ENCODE data around the gene ZNF337. TPM values are rescaled to one million over a fixed set of nuclear protein-coding genes. Genes with fewer than 3 reads are reported as not detected.

The ZNF337 gene
- total RNA-seq, 1 experiment from 2014 or later: 10.3 TPM

DNA sequence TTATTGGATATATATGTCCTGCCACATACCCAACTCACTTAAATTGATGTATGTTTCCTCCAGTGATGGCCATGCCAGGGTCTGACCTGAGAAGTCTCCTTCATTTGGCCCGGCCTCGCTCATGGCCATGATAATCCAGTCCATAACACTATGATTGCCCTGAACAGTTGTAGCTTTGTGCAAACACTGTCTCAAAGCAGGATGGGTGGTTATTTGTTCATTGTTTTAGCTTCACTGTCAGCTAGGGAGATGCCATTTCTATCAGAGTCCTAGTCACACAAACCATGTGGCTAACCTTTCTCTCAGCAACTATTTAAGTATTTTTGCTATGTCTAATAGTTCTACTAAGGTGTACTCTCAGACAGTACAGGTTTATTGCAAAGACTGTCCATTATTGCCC, 47.6 kb upstream of the ZNF337 start:
- Histone ChIP-seq H4K5ac (ENCODE audit: insufficient read length, low read depth, low read length) (no peak overlapping the region), H2BK15ac (ENCODE audit: low read depth, low read length) (no peak overlapping the region), H3K56ac (ENCODE audit: insufficient read length, low read depth, low read length) (no peak overlapping the region), H3K79me2 (ENCODE audit: insufficient read depth, low read length) (no peaks in the 10 kb centered on the region), H2BK120ac (ENCODE audit: low read depth, low read length, poor library complexity, severe bottlenecking) (no peak overlapping the region), H3K14ac (ENCODE audit: insufficient read depth, low read length) (no peak overlapping the region), H4K20me1 (ENCODE audit: control insufficient read depth, insufficient read depth, insufficient read length) (no peaks in the 10 kb centered on the region), H3K4ac (ENCODE audit: low read depth, low read length) (no peak overlapping the region), H2BK12ac (ENCODE audit: insufficient read length, low read depth, low read length) (no peak overlapping the region), H3K4me2 (ENCODE audit: insufficient read depth, insufficient read length, low read length) (no peak overlapping the region), H3K79me1 (ENCODE audit: insufficient read depth, low read depth, low read length, poor library complexity, severe bottlenecking) (no peaks in the 10 kb centered on the region), H3K18ac (ENCODE audit: insufficient read length, low read depth, low read length) (no peak overlapping the region), H3K27me3 (ENCODE audit: insufficient read depth, low read length) (no peaks in the 10 kb centered on the region), H2BK5ac (ENCODE audit: insufficient read length, low read length) (no peak overlapping the region), H3K9ac (ENCODE audit: extremely low read depth, insufficient read length, low read length) (no peak overlapping the region), H4K8ac (replicated peaks; ENCODE audit: insufficient read length, low read depth, low read length) (no peak overlapping the region), H3K23ac (ENCODE audit: insufficient read length, low read depth, low read length) (no peak overlapping the region), H3K9me3 (ENCODE audit: control insufficient read depth, low read depth, low read length) (no peaks in the 10 kb centered on the region), H3K4me1 (ENCODE audit: insufficient read depth, low read length) (no peaks in the 10 kb centered on the region), H2AFZ (ENCODE audit: low read length) (no peak overlapping the region), H3K27ac (ENCODE audit: insufficient read length, low read depth, low read length) (no peak overlapping the region), H4K91ac (ENCODE audit: insufficient read length, low read depth, low read length) (no peak overlapping the region), H2AK5ac (ENCODE audit: insufficient read length, low read length) (no peak overlapping the region), H2BK20ac (ENCODE audit: low read depth, low read length, poor library complexity, severe bottlenecking) (no peak overlapping the region), H3T11ph (ENCODE audit: low read length) (no peak overlapping the region), H3K23me2 (ENCODE audit: insufficient read length, low read depth, low read length, poor library complexity, severe bottlenecking) (no peaks in the 10 kb centered on the region)
- H3K27ac Mint-ChIP-seq: no peak overlapping the region
- no peaks in the 10 kb centered on the region for H3K36me3 Mint-ChIP-seq (ENCODE audit: insufficient read depth in 1 of 3, low read depth in 3 of 3)
- TF ChIP-seq, protein P1, sequence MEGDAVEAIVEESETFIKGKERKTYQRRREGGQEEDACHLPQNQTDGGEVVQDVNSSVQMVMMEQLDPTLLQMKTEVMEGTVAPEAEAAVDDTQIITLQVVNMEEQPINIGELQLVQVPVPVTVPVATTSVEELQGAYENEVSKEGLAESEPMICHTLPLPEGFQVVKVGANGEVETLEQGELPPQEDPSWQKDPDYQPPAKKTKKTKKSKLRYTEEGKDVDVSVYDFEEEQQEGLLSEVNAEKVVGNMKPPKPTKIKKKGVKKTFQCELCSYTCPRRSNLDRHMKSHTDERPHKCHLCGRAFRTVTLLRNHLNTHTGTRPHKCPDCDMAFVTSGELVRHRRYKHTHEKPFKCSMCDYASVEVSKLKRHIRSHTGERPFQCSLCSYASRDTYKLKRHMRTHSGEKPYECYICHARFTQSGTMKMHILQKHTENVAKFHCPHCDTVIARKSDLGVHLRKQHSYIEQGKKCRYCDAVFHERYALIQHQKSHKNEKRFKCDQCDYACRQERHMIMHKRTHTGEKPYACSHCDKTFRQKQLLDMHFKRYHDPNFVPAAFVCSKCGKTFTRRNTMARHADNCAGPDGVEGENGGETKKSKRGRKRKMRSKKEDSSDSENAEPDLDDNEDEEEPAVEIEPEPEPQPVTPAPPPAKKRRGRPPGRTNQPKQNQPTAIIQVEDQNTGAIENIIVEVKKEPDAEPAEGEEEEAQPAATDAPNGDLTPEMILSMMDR (conservative IDR thresholded peaks at IDR 0.05): no peak
- H3K27me3 Mint-ChIP-seq (ENCODE audit: low read depth): no peaks in the 10 kb centered on the region
- WGBS (ENCODE audit: extremely low coverage, insufficient read length, low lambda C conversion rate): no CpG with 5 or more reads among the region's 2 CpGs
- no peak for DNase-seq
- H3K4me1 Mint-ChIP-seq: peaks cover 0 to 4% of the 10 kb centered on the region in 2 experiments; a peak in 1 of 4 replicates
- H3K9me3 Mint-ChIP-seq: no peaks in the 10 kb centered on the region; a peak in 1 of 5 replicates
- no peak overlapping the region for H3K4me3 Mint-ChIP-seq
